Endodermal cell (in vitro differentiated cells): ENCODE results near the gene MVD. TPM values are rescaled to one million over a fixed set of nuclear protein-coding genes. Genes with fewer than 3 reads are reported as not detected.

ENCODE experiments used
- DNase-seq: peaks from one replicate; pipeline ENCODE4 v3.0.0-alpha.2; 2017
- H3K27ac ChIP-seq: 2 replicates; pipeline ENCODE4 v1.5.1; 2013; ENCODE audit warnings: mild to moderate bottlenecking, low read depth, low read length, moderate library complexity
- H3K27me3 ChIP-seq: 2 replicates; pipeline ENCODE4 v1.6.1; 2013; ENCODE audit warnings: mild to moderate bottlenecking, low read length, moderate library complexity; ENCODE audit not compliant: insufficient read depth, control insufficient read depth, poor library complexity, severe bottlenecking
- H3K36me3 ChIP-seq: 2 replicates; pipeline ENCODE4 v1.7.0; 2013; ENCODE audit warnings: mild to moderate bottlenecking, low read length, moderate library complexity; ENCODE audit not compliant: control insufficient read depth, insufficient read depth
- H3K4me1 ChIP-seq: one replicate; pipeline ENCODE4 v1.7.0; 2013; ENCODE audit warnings: low read length; ENCODE audit not compliant: control insufficient read depth, insufficient read depth
- H3K4me3 ChIP-seq: 2 replicates; pipeline ENCODE4 v1.5.1; 2013; ENCODE audit warnings: mild to moderate bottlenecking, low read length, moderate library complexity
- H3K9ac ChIP-seq: 2 replicates; pipeline ENCODE4 v1.6.1; 2013; ENCODE audit warnings: mild to moderate bottlenecking, low read length, moderate library complexity; ENCODE audit not compliant: poor library complexity, severe bottlenecking; ENCODE audit errors: extremely low read depth
- H3K9me3 ChIP-seq: 2 replicates; pipeline ENCODE4 v1.6.1; 2013; ENCODE audit warnings: mild to moderate bottlenecking, low read length, moderate library complexity; ENCODE audit not compliant: control insufficient read depth
- H3K27ac Mint-ChIP-seq: 2 replicates; pipeline ENCODE4 v1.8.0; 2020; ENCODE audit warnings: mixed read lengths
- H3K27me3 Mint-ChIP-seq: 2 replicates; pipeline ENCODE4 v1.8.0; 2021; ENCODE audit warnings: mild to moderate bottlenecking, mixed read lengths; ENCODE audit not compliant: insufficient read depth
- H3K36me3 Mint-ChIP-seq: 2 replicates; pipeline ENCODE4 v1.8.0; 2020; ENCODE audit warnings: low read depth, mixed read lengths
- H3K4me1 Mint-ChIP-seq: 2 replicates; pipeline ENCODE4 v1.8.0; 2020; ENCODE audit warnings: mixed read lengths
- H3K4me3 Mint-ChIP-seq: 2 replicates; pipeline ENCODE4 v1.8.0; 2020; ENCODE audit warnings: mild to moderate bottlenecking, moderate library complexity, mixed read lengths
- H3K9me3 Mint-ChIP-seq: 2 replicates; pipeline ENCODE4 v1.8.0; 2020; ENCODE audit warnings: mild to moderate bottlenecking, mixed read lengths
- CTCF ChIP-seq: fragments of 200-600 bp; sonication (generic); conservative IDR thresholded peaks from 2 replicates; pipeline ENCODE4 v1.5.0; 2021; ENCODE audit warnings: antibody characterized with exemption, mild to moderate bottlenecking
- WGBS, 2 experiments: methylation state at CpG; one replicate each; pipeline versions ENCODE4 v1.1.5 to v1.1.7; 2013; ENCODE audit warnings: missing lambda C conversion rate in 2 of 2, mixed read lengths in 1 of 2; ENCODE audit not compliant: insufficient coverage in 1 of 2, insufficient read length in 1 of 2; 5-methylcytosine and 5-hydroxymethylcytosine counted together
- total RNA-seq, 2 donors: library from RNA; stranded (reverse); fragmentation: NEBNext Ultra II Directional in 1 of 2; extraction: Animal tissue kit (Norgen Biotek cat#: 25700) in 1 of 2; gene quantifications; 2 replicates in 1 of 2; 3 replicates in 1 of 2; pipeline ENCODE4 v1.2.1, GENCODE V29; 2021

Gene MVD
- total RNA-seq, 2 donors from 2014 or later = 79.8 to 81.4 TPM

- Mint-ChIP-seq H3K9me3 (no peaks in the 10 kb centered on the region), H3K27me3 (no peaks in the 10 kb centered on the region), H3K36me3 (peaks cover 66% of the 10 kb centered on the region), H3K27ac (no peak overlapping the region), H3K4me3 (no peak overlapping the region), H3K4me1 (no peaks in the 10 kb centered on the region)
- Histone ChIP-seq H3K36me3 (peaks cover 75% of the 10 kb centered on the region), H3K4me3 (no peak overlapping the region), H3K27ac (no peak overlapping the region), H3K4me1 (peaks cover 8% of the 10 kb centered on the region), H3K9me3 (no peaks in the 10 kb centered on the region), H3K27me3 (no peaks in the 10 kb centered on the region), H3K9ac (no peak overlapping the region)
- TF ChIP-seq CTCF = no peak
- no peak for DNase-seq
- WGBS, 2 experiments = 85% methylated on average over 17 of the region's 17 CpGs; no CpG with 5 or more reads in 1 of the 2 experiments
Observed at GRCh38 chr16:88624977-88625576, 37.8 kb downstream of the MVD start.

- H3K9ac ChIP-seq = no peak overlapping the region
- no peaks in the 10 kb centered on the region for H3K9me3 ChIP-seq
- no peak for TF ChIP-seq CTCF
- no peak for DNase-seq
- H3K27me3 ChIP-seq = no peaks in the 10 kb centered on the region
- no peaks in the 10 kb centered on the region for H3K27me3 Mint-ChIP-seq
- no peak overlapping the region for H3K4me3 Mint-ChIP-seq
- peaks cover 69% of the 10 kb centered on the region for H3K36me3 Mint-ChIP-seq
- peaks cover 8% of the 10 kb centered on the region for H3K4me1 ChIP-seq
- H3K4me1 Mint-ChIP-seq = no peaks in the 10 kb centered on the region
- WGBS, 2 experiments = 91 to 92% methylated on average over 8 to 18 of the region's 18 CpGs
- H3K4me3 ChIP-seq = no peak overlapping the region
- H3K36me3 ChIP-seq = peaks cover 75% of the 10 kb centered on the region
- H3K27ac Mint-ChIP-seq = no peak overlapping the region
- H3K27ac ChIP-seq = no peak overlapping the region
- no peaks in the 10 kb centered on the region for H3K9me3 Mint-ChIP-seq
Observed at GRCh38 chr16:88624481-88624880, 38.4 kb downstream of the MVD start.

- no peak for TF ChIP-seq CTCF
Observed at GRCh38 chr16:88623858-88624257, 39.0 kb downstream of the MVD start.

More at GRCh38 chr16:88623858-88624257, 39.0 kb downstream of the MVD start:
- Mint-ChIP-seq H3K4me3 (no peak overlapping the region), H3K36me3 (peaks cover 68% of the 10 kb centered on the region), H3K27me3 (no peaks in the 10 kb centered on the region), H3K27ac (no peak overlapping the region), H3K9me3 (no peaks in the 10 kb centered on the region), H3K4me1 (peaks cover 6% of the 10 kb centered on the region)
- Histone ChIP-seq H3K27me3 (no peaks in the 10 kb centered on the region), H3K9ac (no peak overlapping the region), H3K9me3 (no peaks in the 10 kb centered on the region), H3K36me3 (peaks cover 81% of the 10 kb centered on the region), H3K4me3 (no peak overlapping the region), H3K4me1 (peaks cover 10% of the 10 kb centered on the region), H3K27ac (no peak overlapping the region)
- 95 to 100% methylated on average over 1 to 13 of the region's 13 CpGs for WGBS, 2 experiments
- no peak for DNase-seq
